Spleen (tissue), 7 donors: ENCODE results near the gene POU2AF1.

Experiments
- CTCF ChIP-seq, 11 experiments: fragments of 200-600 bp in 7 of 11; fragments of 450-650 bp in 4 of 11; sonication (generic) in 4 of 11; IDR thresholded peaks in 8 of 11; conservative IDR thresholded peaks in 3 of 11; 1 replicate in 7 of 11; 2 replicates in 4 of 11; pipeline versions ENCODE4 v1.4.0 to v1.8.0; 2016 to 2021; ENCODE audit warnings: antibody characterized with exemption in 11 of 11, inconsistent platforms in 4 of 11, mild to moderate bottlenecking in 1 of 11
- POLR2A ChIP-seq, 3 donors: fragments of 450-650 bp; IDR thresholded peaks; one replicate each; pipeline ENCODE4 v1.5.1; 2017; ENCODE audit warnings: antibody characterized with exemption in 3 of 3, mild to moderate bottlenecking in 1 of 3
- POLR2AphosphoS5 ChIP-seq, 3 donors: sonication (generic); formaldehyde crosslinking; IDR thresholded peaks; one replicate each; pipeline ENCODE4 v1.5.1; 2017; ENCODE audit warnings: antibody characterized with exemption in 3 of 3
- donor health status: DM: no; HTN: no; CAD: no; lungs with moderate emphysema.
- donor health status: DM: no; HTN: no; CAD: no.
- donor health status: DM: no; HTN: no; CAD: no.

DNA sequence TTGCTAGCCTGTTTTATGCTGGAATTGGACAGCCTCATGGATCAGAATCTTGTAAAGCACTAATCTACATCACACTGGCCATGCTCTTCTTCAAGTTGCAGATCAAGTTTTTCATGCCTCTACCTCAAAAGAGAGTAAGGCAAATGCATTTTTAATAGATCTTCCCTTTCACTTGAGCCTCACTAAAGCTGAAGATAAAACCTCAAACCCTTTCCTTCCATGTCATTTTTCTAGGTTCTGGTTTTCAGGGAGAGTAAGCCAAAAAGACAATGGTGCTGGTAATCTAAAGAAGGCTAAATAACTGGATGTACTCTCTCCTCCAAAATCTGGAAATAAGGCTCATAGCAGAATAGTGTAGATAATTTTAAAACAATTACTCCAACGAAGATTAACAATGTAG lies 28.3 kb downstream of the POU2AF1 start:
- TF ChIP-seq CTCF (IDR thresholded peaks at IDR 0.05 in 8 of 11, conservative IDR thresholded peaks at IDR 0.05 in 3 of 11) (no peak), POLR2A (IDR thresholded peaks at IDR 0.05) (no peak), POLR2AphosphoS5 (IDR thresholded peaks at IDR 0.05) (peak in 1 of 3 donors; percentile 7)
